ENCODE data around the gene HDAC11.
A peak's percentile ranks its signal among the peaks of the same experiment; 100 is the strongest.
"Not testable (repeated sequence)": the region's sequence is repeated elsewhere in the genome, so short reads cannot be mapped to it uniquely, and the experiment has no call there.

The HDAC11 gene

GRCh38 chr3:13493867-13494441 is 13.8 kb downstream of the HDAC11 start:
- DNase-seq = no peak

DNA sequence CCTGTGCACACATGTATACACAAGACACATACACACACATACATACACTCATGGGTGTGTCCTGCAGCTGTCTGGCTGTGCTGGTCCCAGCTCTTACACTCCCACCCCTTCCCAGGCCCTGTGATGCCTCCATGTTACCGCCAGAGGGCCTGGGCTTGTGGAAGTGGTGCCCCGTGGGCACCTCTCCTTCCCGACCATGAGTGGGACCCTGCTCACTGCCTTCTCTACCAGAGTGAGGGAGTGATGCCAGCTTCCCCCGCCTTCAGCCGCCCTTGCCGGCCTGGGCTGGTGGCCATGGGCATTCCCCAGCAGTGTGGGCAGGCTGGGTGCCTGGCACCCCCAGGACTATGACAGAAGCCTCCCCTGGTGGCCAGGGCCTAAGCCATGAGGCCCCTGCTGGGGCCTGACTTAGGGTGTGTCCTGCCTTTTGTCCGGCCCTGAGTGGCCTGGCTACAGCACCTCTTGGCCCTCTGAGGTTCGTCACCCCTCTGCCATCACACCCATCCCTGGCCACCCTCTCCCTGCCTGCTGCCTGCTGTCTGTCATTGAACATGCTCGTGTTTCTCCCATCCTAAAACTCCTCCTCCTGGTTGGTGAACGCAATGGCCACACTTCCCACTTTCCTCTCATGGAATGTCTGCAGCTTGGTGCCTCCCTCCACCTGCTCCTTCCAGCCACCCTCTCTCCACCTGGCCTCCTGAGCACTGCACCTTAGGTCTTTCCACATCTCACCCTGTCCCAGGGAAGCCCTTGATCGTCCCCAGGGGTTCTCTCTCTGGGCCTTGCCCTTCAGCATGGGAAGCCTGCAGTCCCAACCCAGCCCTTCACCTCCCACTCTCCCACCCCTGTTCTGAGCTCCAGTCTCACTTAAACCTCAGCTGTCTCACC is 14.6 kb downstream of the HDAC11 start:
- peak; percentile 63 for DNase-seq

GRCh38 chr3:13495351-13495813 is 15.3 kb downstream of the HDAC11 start:
- DNase-seq = peak; percentile 34

- DNase-seq = peak; percentile 94
Measured at GRCh38 chr3:13495921-13496723, 16.0 kb downstream of the HDAC11 start.

DNA sequence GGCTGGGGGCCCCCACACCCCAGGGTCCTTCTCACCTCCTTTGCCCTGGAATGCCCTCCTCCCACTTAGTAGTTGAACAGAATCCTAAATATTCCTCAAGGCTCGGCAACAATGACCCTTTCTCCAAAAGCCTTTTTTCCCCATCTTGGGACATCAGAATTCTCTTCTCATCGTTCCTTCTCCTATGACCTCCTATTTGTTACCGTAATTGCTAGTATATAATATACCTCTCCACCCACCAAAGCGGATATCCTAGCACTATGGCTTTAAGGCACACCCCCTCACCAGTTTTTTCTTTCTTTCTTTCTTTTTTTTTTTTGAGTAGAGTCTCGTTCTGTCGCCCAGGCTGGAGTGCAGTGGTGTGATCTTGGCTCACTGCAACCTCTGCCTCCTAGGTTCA is 16.8 kb downstream of the HDAC11 start:
- DNase-seq = no peak

DNA sequence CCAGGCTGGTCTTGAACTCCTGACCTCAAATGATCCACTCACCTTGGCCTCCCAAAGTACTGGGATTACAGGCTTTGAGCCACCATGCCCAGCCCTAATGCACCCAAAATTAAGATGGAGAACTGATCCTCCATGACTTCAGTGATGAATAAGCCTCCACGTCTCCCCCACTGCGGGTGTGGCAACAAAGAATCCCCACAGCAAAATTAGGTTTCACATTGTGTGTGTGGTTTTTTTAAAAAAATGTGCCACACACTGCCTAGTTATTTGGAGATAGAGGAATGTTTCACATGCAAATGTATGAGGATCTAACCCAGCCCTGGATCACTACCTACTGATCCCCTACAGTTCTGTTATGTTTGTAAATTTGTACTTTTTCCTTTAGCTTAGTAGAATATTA is 17.3 kb downstream of the HDAC11 start:
- peak; percentile 48 for DNase-seq

GRCh38 chr3:13498354-13499060 is 18.4 kb downstream of the HDAC11 start:
- no peak for DNase-seq

GRCh38 chr3:13499246-13499645 is 19.1 kb downstream of the HDAC11 start:
- not testable (repeated sequence) for DNase-seq

- DNase-seq = peak; percentile 64
Measured at GRCh38 chr3:13500133-13500885, 20.2 kb downstream of the HDAC11 start.

DNA sequence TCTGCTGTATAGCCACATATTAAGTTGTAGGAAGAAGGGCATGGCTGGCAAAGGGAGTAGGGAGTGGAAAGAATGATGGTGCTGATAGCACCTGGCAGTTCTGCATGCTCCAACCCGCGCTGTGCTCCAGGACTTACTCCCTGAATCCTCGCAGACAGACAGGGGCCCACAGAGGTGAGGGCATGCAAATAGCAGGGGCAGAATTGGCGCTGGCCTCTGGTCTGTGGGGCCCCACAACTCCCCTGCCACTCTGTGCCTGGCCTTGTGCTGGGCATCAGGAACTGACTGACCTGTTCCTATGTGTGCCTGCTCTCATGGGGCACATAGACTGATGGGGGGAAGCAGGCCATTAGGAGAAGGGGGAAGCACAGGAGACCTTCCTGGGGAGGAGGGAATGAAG is 20.9 kb downstream of the HDAC11 start:
- DNase-seq = no peak

- DNase-seq = no peak
Measured at GRCh38 chr3:13501521-13501920, 21.4 kb downstream of the HDAC11 start.

GRCh38 chr3:13501958-13502790 is 22.1 kb downstream of the HDAC11 start:
- no peak for DNase-seq

DNA sequence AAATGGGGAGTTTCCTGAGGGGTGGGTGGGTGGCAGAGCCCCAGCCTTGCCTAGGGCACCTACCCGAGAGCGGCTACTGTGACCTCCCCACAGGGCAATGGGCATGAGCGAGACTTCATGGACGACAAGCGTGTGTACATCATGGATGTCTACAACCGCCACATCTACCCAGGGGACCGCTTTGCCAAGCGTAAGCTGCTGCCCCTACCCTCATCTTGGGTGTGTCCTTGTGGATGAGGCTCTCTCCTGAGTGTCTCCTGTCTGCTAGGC is 22.6 kb downstream of the HDAC11 start:
- no peak for DNase-seq

GRCh38 chr3:13504161-13504831 is 24.2 kb downstream of the HDAC11 start:
- no peak for DNase-seq

DNA sequence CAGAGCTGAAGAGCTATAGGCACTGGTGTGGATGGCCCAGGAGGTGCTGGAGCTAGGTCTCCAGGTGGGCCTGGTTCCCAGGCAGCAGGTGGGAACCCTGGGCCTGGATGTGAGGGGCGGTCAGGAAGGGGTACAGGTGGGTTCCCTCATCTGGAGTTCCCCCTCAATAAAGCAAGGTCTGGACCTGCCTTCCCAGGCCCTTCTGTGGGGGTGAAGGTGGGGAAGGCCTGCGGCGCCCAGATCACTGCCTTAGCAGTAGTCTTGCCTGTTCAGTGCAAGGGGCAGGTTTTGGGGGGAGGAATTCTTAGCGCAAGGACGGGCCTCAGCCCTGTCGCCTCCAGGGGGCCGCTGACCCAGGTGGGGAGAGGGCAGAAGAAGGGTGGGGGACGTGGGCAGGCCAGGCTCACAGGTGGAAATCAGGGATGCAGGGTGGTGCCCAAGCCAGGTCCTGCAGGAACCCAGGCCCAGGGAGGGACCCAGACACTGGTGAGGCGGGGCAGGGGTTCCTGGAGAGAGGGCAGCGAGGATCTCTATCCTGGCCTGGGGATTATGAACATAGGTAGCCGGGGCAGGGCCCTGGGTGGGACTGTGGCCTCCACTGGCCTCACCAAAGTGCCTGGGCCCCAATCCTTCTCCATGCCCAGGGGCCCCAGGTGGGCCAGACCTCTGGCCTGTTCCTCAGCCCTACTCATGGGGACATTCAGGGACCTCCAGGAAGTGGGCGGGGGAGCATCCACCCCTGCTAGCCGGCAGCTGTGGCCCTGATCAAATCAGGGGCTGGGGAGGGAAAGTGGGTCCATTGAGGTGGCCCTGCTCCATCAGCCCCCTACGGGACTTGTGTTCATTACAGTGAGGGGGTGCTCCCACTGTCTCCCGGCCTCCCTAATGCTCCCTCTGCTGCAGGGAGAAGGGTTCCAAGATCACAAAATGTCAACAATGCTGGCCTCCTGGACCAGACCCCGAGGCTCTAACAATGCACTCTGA is 25.3 kb downstream of the HDAC11 start:
- no peak for DNase-seq

DNA sequence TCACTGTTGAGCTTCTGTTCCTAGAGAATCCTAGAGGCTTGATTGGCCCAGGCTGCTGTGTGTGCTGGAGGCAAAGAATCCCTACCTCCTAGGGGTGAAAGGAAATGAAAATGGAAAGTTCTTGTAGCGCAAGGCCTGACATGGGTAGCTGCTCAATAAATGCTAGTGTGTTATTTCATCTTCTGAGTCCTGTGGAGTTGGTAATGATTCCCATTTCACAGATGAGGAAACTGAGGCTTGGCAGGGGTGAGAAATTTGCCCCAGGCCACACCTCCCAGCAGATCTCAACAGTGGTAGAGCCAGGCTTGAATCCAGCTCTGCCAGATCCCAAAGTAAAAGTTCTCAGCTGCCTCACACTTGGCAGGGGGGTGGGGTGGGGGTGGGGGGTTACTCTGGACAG is 26.1 kb downstream of the HDAC11 start:
- DNase-seq = no peak

DNA sequence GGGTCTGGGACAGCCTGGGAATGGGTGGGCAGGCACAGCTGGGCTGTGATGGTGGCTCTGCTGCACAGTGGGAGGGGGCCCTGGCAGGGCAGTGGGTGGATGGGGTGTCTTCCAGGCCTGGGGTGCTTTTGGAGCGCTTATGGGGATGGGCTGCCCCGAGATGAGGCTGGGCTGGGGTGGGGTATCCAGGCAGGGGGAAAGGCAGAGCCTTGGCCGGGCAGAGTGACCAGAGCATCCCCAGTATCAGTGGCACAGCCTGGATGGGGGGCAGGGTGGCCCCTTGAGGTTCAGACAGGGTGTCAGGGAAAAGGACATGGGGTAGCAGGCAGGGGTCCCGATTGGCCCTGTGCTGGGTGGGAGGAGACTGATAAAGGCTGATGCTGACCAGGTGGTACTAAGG is 26.6 kb downstream of the HDAC11 start:
- no peak for DNase-seq

GRCh38 chr3:13507247-13507569 is 27.1 kb downstream of the HDAC11 start:
- DNase-seq = no peak

- DNase-seq = peak; percentile 42
Measured at GRCh38 chr3:13507570-13508339, 27.6 kb downstream of the HDAC11 start.
